Endothelial cell of umbilical vein (primary cell): ENCODE results near the gene PDGFRB. TPM values are rescaled to one million over a fixed set of nuclear protein-coding genes. Genes with fewer than 3 reads are reported as not detected.
"Not testable (repeated sequence)": the region's sequence is repeated elsewhere in the genome, so short reads cannot be mapped to it uniquely, and the experiment has no call there.

Experiments
- BruUV-seq: library from RNA; stranded (reverse); fragments of 400-500 nt; replicated peaks from 2 replicates; lab custom pipeline; 2021; lab: Mats Ljungman, UMichigan
- CTCF ChIA-PET: fragments of 300-600, 350-600 bp; sonication (Branson Sonifier 250); formaldehyde crosslinking; loops from one replicate; lab custom pipeline; 2021; ENCODE audit warnings: antibody characterized with exemption, inconsistent platforms; lab: Charles Lee
- POLR2A ChIA-PET: fragments of 300-600, 350-600 bp; sonication (Branson Sonifier 250); formaldehyde crosslinking; loops from one replicate; lab custom pipeline; 2021; ENCODE audit warnings: antibody characterized with exemption, inconsistent platforms; lab: Charles Lee
- DNase-seq: peaks from one replicate; pipeline ENCODE4 v3.0.0-alpha.2; 2011; ENCODE audit warnings: low read depth, low spot score
- FAIRE-seq: peaks from 2 replicates; lab custom pipeline; 2011; peaks lifted over from hg19 to GRCh38; lab: Jason Lieb, UNC
- H2AFZ ChIP-seq: 2 replicates; pipeline ENCODE4 v1.6.0; 2012; ENCODE audit warnings: low read depth, low read length, control low read depth, inconsistent platforms
- H3K27ac ChIP-seq: 2 replicates; pipeline ENCODE4 v1.5.1; 2011; ENCODE audit warnings: low read depth, mild to moderate bottlenecking, control low read depth, low read length, moderate library complexity; ENCODE audit not compliant: insufficient read depth
- H3K27me3 ChIP-seq, 2 experiments: 2 replicates each; pipeline versions ENCODE4 v1.6.0 to v1.6.1; 2011; ENCODE audit warnings: low read length in 2 of 2, mixed read lengths in 1 of 2; ENCODE audit not compliant: control insufficient read depth in 2 of 2, insufficient read depth in 2 of 2
- H3K36me3 ChIP-seq, 2 experiments: 2 replicates in 1 of 2; 3 replicates in 1 of 2; pipeline ENCODE4 v1.5.1; 2011; ENCODE audit warnings: low read length in 2 of 2, mild to moderate bottlenecking in 1 of 2, moderate library complexity in 1 of 2; ENCODE audit not compliant: control insufficient read depth in 2 of 2, insufficient read depth in 2 of 2; ENCODE audit errors: extremely low read depth in 1 of 2
- H3K4me1 ChIP-seq: 3 replicates; pipeline ENCODE4 v1.5.1; 2011; ENCODE audit warnings: mild to moderate bottlenecking, low read length; ENCODE audit not compliant: control insufficient read depth, insufficient read depth; ENCODE audit errors: extremely low read depth
- H3K4me2 ChIP-seq: 2 replicates; pipeline ENCODE4 v1.6.1; 2011; ENCODE audit warnings: low read length, control low read depth, mixed read lengths; ENCODE audit not compliant: insufficient read depth
- H3K4me3 ChIP-seq, 3 experiments: fragments of 200-600 bp in 1 of 3; sonication (generic), shearing (Covaris generic) in 1 of 3; replicated peaks in 1 of 3; 2 replicates each; pipeline ENCODE4 v1.5.1; 2011 to 2016; ENCODE audit warnings: control low read depth in 3 of 3, low read length in 3 of 3, mild to moderate bottlenecking in 2 of 3, inconsistent platforms in 1 of 3, low read depth in 1 of 3, moderate library complexity in 1 of 3; ENCODE audit not compliant: insufficient read depth in 1 of 3
- H3K79me2 ChIP-seq: 2 replicates; pipeline ENCODE4 v1.6.0; 2012; ENCODE audit warnings: low read length, inconsistent platforms; ENCODE audit not compliant: control insufficient read depth, insufficient read depth
- H3K9ac ChIP-seq: replicated peaks from 2 replicates; pipeline ENCODE3; 2011; ENCODE audit warnings: low read length, control low read depth; ENCODE audit not compliant: insufficient read depth; ENCODE audit errors: extremely low read depth
- H3K9me1 ChIP-seq: replicated peaks from 3 replicates; pipeline ENCODE4 v1.6.0; 2011; ENCODE audit warnings: mild to moderate bottlenecking, low read length; ENCODE audit not compliant: control insufficient read depth, insufficient read depth; ENCODE audit errors: extremely low read depth
- H3K9me3 ChIP-seq: replicated peaks from 2 replicates; pipeline ENCODE4 v1.5.1; 2012; ENCODE audit warnings: low read length, inconsistent platforms; ENCODE audit not compliant: control insufficient read depth, insufficient read depth
- H4K20me1 ChIP-seq: replicated peaks from 2 replicates; pipeline ENCODE3; 2011; ENCODE audit warnings: mild to moderate bottlenecking, low read length; ENCODE audit not compliant: control insufficient read depth, insufficient read depth; ENCODE audit errors: extremely low read depth
- EZH2 ChIP-seq: IDR thresholded peaks from 2 replicates; pipeline ENCODE4 v1.6.1; 2012; ENCODE audit warnings: borderline replicate concordance, low read depth, mild to moderate bottlenecking, moderate library complexity, low read length, inconsistent platforms; ENCODE audit not compliant: severe bottlenecking
- FOS ChIP-seq: IDR thresholded peaks from 2 replicates; pipeline ENCODE4 v1.6.1; 2011; ENCODE audit warnings: mild to moderate bottlenecking, low read length, moderate library complexity, borderline replicate concordance; ENCODE audit not compliant: insufficient read depth
- GATA2 ChIP-seq: IDR thresholded peaks from 2 replicates; pipeline ENCODE4 v1.7.0; 2011; ENCODE audit warnings: low read depth, mild to moderate bottlenecking, moderate library complexity, mixed read lengths, low read length; ENCODE audit not compliant: insufficient read length, insufficient read depth
- JUN ChIP-seq: IDR thresholded peaks from 2 replicates; pipeline ENCODE4 v1.6.1; 2011; ENCODE audit warnings: borderline replicate concordance, low read depth; ENCODE audit not compliant: insufficient read length, insufficient read depth
- MYC ChIP-seq: IDR thresholded peaks from one replicate; pipeline ENCODE4 v1.6.1; 2011; ENCODE audit warnings: mild to moderate bottlenecking, low read depth, low read length
- POLR2A ChIP-seq: IDR thresholded peaks from 2 replicates; pipeline ENCODE4 v1.6.1; 2012; ENCODE audit warnings: low read depth, mild to moderate bottlenecking, control low read depth, low read length
- POLR2AphosphoS5 ChIP-seq: IDR thresholded peaks from 2 replicates; pipeline ENCODE4 v1.6.1; 2012; ENCODE audit warnings: low read depth, mild to moderate bottlenecking, control low read depth, low read length, moderate library complexity; ENCODE audit not compliant: insufficient read depth
- dilution Hi-C: fragments of 300-500 bp; cut with MboI; formaldehyde crosslinking; loops from one replicate; pipeline ENCODE4 v1.15.0; 2019; ENCODE audit warnings: low sequenced_read_pairs; ENCODE audit not compliant: extremely low pct_ligation_motif_present
- intact Hi-C: fragments of 100-400 bp; cut with micrococcal nuclease; formaldehyde crosslinking; loops from one replicate; pipeline ENCODE4 v1.10.0; 2022
- polyA plus RNA-seq, 4 experiments: library from polyadenylated mRNA; depleted of rRNA in 3 of 4; stranded (reverse) in 3 of 4; unstranded in 1 of 4; fragments of >200 nt; gene quantifications; 2 replicates each; pipeline versions ENCODE4 v1.2.1 to v1.2.3, GENCODE V29; 2011 to 2012; ENCODE audit warnings: missing spikeins in 1 of 4
- total RNA-seq: library from RNA; stranded (reverse); gene quantifications from 2 replicates; pipeline ENCODE4 v1.2.3, GENCODE V29; 2021
- TF ChIP-seq, protein P1 (sequence below), 2 donors: IDR thresholded peaks; 1 replicate in 1 of 2; 2 replicates in 1 of 2; pipeline ENCODE4 v1.5.1; 2011; ENCODE audit warnings: low read length in 2 of 2, mild to moderate bottlenecking in 2 of 2, moderate library complexity in 2 of 2, control low read depth in 1 of 2, inconsistent platforms in 1 of 2, low read depth in 1 of 2; ENCODE audit not compliant: insufficient read depth in 1 of 2; ENCODE audit errors: extremely low read depth in 1 of 2
- TF ChIP-seq, protein P2 (sequence below): IDR thresholded peaks from 2 replicates; pipeline ENCODE4 v1.6.1; 2011; ENCODE audit not compliant: insufficient read depth, insufficient read length

PDGFRB gene
- total and polyA plus RNA-seq, 2 donors (not counting 3 experiments of a cell fraction or from before 2014, with no cell fraction given), result 1.4 to 1.7 TPM

DNA sequence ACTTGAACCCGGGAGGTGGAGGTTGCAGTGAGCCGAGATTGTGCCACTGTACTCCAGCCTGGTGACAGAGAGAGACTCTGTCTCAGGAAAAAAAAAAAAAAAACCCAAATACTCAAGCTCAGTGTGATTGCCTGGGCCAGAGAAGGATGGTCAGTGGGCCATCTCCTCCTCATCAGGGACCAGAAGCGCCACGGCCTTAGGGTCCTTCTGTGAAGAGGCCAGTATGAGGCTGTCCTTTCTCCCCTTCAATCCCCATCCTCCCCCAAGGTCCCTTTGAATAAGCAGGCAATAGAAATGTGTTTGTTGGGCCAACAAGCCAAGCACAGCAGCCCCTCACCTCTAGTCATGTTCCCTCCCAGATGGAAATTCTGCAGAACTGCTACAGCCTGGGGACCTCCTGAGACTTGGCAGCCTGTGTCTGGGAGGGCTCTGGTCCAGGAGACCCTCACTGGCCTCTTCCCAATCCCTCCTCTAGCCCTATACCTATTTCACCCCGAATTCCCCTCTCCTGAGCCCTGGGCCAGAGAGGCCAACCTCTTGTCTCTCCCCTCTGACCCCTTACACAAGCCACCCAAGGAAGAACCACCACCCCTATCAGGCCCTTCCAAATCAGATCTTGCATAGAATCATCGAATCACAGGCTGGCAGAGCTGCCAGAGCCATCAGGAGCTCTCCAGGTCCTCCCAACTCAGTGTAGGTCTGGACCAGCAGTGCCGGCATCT is 70.3 kb downstream of the PDGFRB start:
- intact Hi-C loops, result no loop called here
- no peaks in the 10 kb centered on the region for H3K9me1 ChIP-seq
- BruUV-seq, result no TSS peak
- TF ChIP-seq JUN, result no peak
- no peak for TF ChIP-seq MYC
- TF ChIP-seq EZH2, result no peak
- no peak for TF ChIP-seq GATA2
- TF ChIP-seq, protein P1, sequence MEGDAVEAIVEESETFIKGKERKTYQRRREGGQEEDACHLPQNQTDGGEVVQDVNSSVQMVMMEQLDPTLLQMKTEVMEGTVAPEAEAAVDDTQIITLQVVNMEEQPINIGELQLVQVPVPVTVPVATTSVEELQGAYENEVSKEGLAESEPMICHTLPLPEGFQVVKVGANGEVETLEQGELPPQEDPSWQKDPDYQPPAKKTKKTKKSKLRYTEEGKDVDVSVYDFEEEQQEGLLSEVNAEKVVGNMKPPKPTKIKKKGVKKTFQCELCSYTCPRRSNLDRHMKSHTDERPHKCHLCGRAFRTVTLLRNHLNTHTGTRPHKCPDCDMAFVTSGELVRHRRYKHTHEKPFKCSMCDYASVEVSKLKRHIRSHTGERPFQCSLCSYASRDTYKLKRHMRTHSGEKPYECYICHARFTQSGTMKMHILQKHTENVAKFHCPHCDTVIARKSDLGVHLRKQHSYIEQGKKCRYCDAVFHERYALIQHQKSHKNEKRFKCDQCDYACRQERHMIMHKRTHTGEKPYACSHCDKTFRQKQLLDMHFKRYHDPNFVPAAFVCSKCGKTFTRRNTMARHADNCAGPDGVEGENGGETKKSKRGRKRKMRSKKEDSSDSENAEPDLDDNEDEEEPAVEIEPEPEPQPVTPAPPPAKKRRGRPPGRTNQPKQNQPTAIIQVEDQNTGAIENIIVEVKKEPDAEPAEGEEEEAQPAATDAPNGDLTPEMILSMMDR (IDR thresholded peaks at IDR 0.05; ENCODE audit: extremely low read depth in 1 of 2, insufficient read depth in 1 of 2, low read depth in 1 of 2, low read length in 2 of 2), result no peak
- no peak for TF ChIP-seq FOS
- TF ChIP-seq, protein P2, sequence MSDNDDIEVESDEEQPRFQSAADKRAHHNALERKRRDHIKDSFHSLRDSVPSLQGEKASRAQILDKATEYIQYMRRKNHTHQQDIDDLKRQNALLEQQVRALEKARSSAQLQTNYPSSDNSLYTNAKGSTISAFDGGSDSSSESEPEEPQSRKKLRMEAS, result no peak
- no peak for TF ChIP-seq POLR2AphosphoS5
- no peak for TF ChIP-seq POLR2A
- no peaks in the 10 kb centered on the region for H3K36me3 ChIP-seq
- no peak overlapping the region for H3K27ac ChIP-seq
- no peak overlapping the region for H3K4me2 ChIP-seq
- no peak overlapping the region for H2AFZ ChIP-seq
- POLR2A ChIA-PET, result interaction anchor here (0.6 kb wide), 1 partner anchor 263 kb away, joined by 3 read pairs; no protein-coding TSS in a partner anchor
- dilution Hi-C loops, result no loop called here
- H3K4me3 ChIP-seq, result no peak overlapping the region
- H3K79me2 ChIP-seq, result no peaks in the 10 kb centered on the region
- no peak for FAIRE-seq
- H3K9ac ChIP-seq, result no peak overlapping the region
- DNase-seq, result no peak
- peaks cover 19 to 33% of the 10 kb centered on the region in 2 experiments for H3K27me3 ChIP-seq
- peaks cover 17% of the 10 kb centered on the region for H3K4me1 ChIP-seq
- CTCF ChIA-PET, result no interaction called here
- H3K9me3 ChIP-seq, result no peaks in the 10 kb centered on the region
- no peaks in the 10 kb centered on the region for H4K20me1 ChIP-seq

DNA sequence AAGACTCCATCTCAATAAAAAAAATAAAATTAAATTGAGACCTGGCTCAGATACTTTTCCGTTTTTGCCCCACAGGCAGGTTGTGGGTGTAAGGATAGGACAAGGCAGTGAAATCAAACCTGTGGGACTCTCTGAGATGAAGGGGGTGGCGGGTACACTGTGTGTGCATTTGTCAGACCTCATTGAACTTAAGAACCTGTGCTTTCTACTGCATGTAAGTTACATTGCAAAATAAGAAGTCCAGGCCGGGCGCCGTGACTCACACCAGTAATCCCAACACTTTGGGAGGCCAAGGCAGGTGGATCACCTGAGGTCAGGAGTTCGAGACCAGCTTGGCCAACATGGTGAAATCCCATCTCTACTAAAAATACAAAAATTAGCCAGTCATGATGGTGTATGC is 70.9 kb downstream of the PDGFRB start:
- H2AFZ ChIP-seq, H3K79me2 ChIP-seq, intact Hi-C loops, DNase-seq, POLR2A ChIA-PET, dilution Hi-C loops, H3K27ac ChIP-seq, H3K4me3 ChIP-seq, H4K20me1 ChIP-seq, H3K9me3 ChIP-seq, H3K9me1 ChIP-seq, H3K9ac ChIP-seq, CTCF ChIA-PET, BruUV-seq, H3K36me3 ChIP-seq, FAIRE-seq, H3K4me2 ChIP-seq: not testable (repeated sequence)
- Histone ChIP-seq H3K27me3 (peaks cover 19 to 27% of the 10 kb centered on the region in 2 experiments), H3K4me1 (peaks cover 17% of the 10 kb centered on the region)
